MM.1S (cell line): ENCODE results near the gene FIBCD1.
A peak's percentile ranks its signal among the peaks of the same experiment; 100 is the strongest.

Experiments
- DNase-seq: peaks from one replicate; pipeline ENCODE4 v3.0.0-alpha.2; 2015
- H2AFZ ChIP-seq: fragments of 300-600 bp; sonication (generic); 2 replicates; pipeline ENCODE4 v1.6.0; 2016; ENCODE audit warnings: antibody characterized with exemption, low read length
- H3F3A ChIP-seq: fragments of 300-600 bp; sonication (generic); 2 replicates; pipeline ENCODE4 v1.6.1; 2016; ENCODE audit warnings: mild to moderate bottlenecking, antibody characterized with exemption, low read length, moderate library complexity, mixed read lengths; ENCODE audit not compliant: insufficient read depth
- H3K27ac ChIP-seq: fragments of 300-600 bp; sonication (generic); 2 replicates; pipeline ENCODE4 v1.5.1; 2016; ENCODE audit warnings: mild to moderate bottlenecking, low read length
- H3K27me3 ChIP-seq: fragments of 300-600 bp; sonication (generic); replicated peaks from 2 replicates; pipeline ENCODE4 v1.6.0; 2016; ENCODE audit warnings: low read length; ENCODE audit not compliant: insufficient read depth
- H3K36me3 ChIP-seq: fragments of 300-600 bp; sonication (generic); replicated peaks from 2 replicates; pipeline ENCODE4 v1.6.1; 2016; ENCODE audit warnings: mild to moderate bottlenecking, low read length, mixed read lengths; ENCODE audit not compliant: insufficient read depth
- H3K4me1 ChIP-seq: fragments of 300-600 bp; sonication (generic); 2 replicates; pipeline ENCODE4 v1.6.1; 2016; ENCODE audit warnings: low read length, mixed read lengths
- H3K4me2 ChIP-seq: fragments of 300-600 bp; sonication (generic); 2 replicates; pipeline ENCODE4 v1.6.0; 2016; ENCODE audit warnings: low read depth, low read length
- H3K4me3 ChIP-seq: fragments of 300-600 bp; sonication (generic); 2 replicates; pipeline ENCODE4 v1.5.1; 2016; ENCODE audit warnings: low read length, mixed read lengths
- H3K79me2 ChIP-seq: fragments of 300-600 bp; sonication (generic); 2 replicates; pipeline ENCODE4 v1.6.1; 2016; ENCODE audit warnings: mixed run types, low read length, mixed read lengths
- H3K9ac ChIP-seq: fragments of 300-600 bp; sonication (generic); 2 replicates; pipeline ENCODE4 v1.6.1; 2016; ENCODE audit warnings: low read length, mixed read lengths
- H3K9me2 ChIP-seq: fragments of 300-600 bp; sonication (generic); replicated peaks from 2 replicates; pipeline ENCODE4 v1.6.1; 2016; ENCODE audit warnings: mild to moderate bottlenecking, low read length, mixed read lengths; ENCODE audit not compliant: insufficient read depth
- H3K9me3 ChIP-seq: fragments of 300-600 bp; sonication (generic); replicated peaks from 2 replicates; pipeline ENCODE4 v1.6.1; 2016; ENCODE audit warnings: mild to moderate bottlenecking, low read length, mixed read lengths; ENCODE audit not compliant: insufficient read depth
- H4K20me1 ChIP-seq: fragments of 300-600 bp; sonication (generic); 2 replicates; pipeline ENCODE4 v1.6.1; 2016; ENCODE audit warnings: mild to moderate bottlenecking, low read length, moderate library complexity, mixed read lengths; ENCODE audit not compliant: insufficient read depth
- EZH2 ChIP-seq: fragments of 300-600 bp; sonication (generic); optimal IDR thresholded peaks from 2 replicates; pipeline ENCODE3; 2017; ENCODE audit warnings: low read depth, mild to moderate bottlenecking, antibody characterized with exemption, low read length, mixed read lengths
- EZH2phosphoT487 ChIP-seq: fragments of 300-600 bp; sonication (generic); IDR thresholded peaks from 2 replicates; pipeline ENCODE4 v1.6.1; 2018; ENCODE audit warnings: antibody characterized with exemption, low read length
- TF ChIP-seq, protein P1 (sequence below): fragments of 300-600 bp; sonication (generic); IDR thresholded peaks from 2 replicates; pipeline ENCODE4 v1.5.1; 2016; ENCODE audit warnings: antibody characterized with exemption, low read length, mixed read lengths

FIBCD1 gene

DNA sequence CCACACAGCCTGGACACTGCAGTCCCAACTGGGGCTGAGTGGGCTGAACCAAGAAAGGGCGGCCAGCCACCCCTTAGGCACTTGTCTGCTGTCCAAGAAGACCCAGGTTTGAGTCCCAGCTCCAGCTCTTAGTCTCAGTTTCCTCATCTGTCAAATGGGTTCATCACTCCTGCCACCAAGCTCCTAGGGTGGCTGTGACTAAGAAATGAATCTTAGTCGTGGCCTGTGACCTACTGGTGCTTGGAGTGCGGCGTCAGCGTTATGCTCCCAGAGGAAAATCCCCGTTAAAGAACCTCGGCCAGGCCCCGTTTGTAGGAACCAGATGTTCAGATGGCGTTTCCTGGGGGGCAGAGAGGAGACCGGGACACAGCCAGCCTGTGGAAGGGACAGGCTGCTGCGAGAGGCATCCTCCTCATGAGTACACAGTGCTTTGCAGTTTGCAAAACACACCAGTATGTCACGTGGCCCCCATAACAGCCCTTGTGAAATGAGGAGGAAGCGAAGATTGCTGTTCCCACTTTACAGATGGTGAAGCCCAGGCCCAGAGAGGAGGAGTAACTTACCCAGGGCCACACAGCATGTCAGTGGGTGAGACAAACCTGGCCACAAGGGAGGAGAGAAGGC, 3.3 kb downstream of the FIBCD1 start:
- Histone ChIP-seq H2AFZ (no peak overlapping the region), H3K4me2 (no peak overlapping the region), H4K20me1 (no peaks in the 10 kb centered on the region), H3K27ac (no peak overlapping the region), H3K4me3 (no peak overlapping the region), H3F3A (no peaks in the 10 kb centered on the region), H3K4me1 (no peaks in the 10 kb centered on the region), H3K27me3 (peaks cover 94% of the 10 kb centered on the region), H3K36me3 (no peaks in the 10 kb centered on the region), H3K9ac (no peak overlapping the region), H3K79me2 (no peaks in the 10 kb centered on the region), H3K9me3 (no peaks in the 10 kb centered on the region), H3K9me2 (no peaks in the 10 kb centered on the region)
- no peak for DNase-seq
- TF ChIP-seq, protein P1, sequence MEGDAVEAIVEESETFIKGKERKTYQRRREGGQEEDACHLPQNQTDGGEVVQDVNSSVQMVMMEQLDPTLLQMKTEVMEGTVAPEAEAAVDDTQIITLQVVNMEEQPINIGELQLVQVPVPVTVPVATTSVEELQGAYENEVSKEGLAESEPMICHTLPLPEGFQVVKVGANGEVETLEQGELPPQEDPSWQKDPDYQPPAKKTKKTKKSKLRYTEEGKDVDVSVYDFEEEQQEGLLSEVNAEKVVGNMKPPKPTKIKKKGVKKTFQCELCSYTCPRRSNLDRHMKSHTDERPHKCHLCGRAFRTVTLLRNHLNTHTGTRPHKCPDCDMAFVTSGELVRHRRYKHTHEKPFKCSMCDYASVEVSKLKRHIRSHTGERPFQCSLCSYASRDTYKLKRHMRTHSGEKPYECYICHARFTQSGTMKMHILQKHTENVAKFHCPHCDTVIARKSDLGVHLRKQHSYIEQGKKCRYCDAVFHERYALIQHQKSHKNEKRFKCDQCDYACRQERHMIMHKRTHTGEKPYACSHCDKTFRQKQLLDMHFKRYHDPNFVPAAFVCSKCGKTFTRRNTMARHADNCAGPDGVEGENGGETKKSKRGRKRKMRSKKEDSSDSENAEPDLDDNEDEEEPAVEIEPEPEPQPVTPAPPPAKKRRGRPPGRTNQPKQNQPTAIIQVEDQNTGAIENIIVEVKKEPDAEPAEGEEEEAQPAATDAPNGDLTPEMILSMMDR, result no peak
- no peak for TF ChIP-seq EZH2
- TF ChIP-seq EZH2phosphoT487, result no peak

- H3K4me3 ChIP-seq, result no peak overlapping the region
- no peak overlapping the region for H3K9ac ChIP-seq
- no peak overlapping the region for H2AFZ ChIP-seq
- no peaks in the 10 kb centered on the region for H3K9me3 ChIP-seq
- H3K9me2 ChIP-seq, result no peaks in the 10 kb centered on the region
- TF ChIP-seq EZH2phosphoT487 (0 out of 2 replicates have a peak, but pooled peaks have one; percentile 44), EZH2 (no peak)
- TF ChIP-seq, protein P1, result no peak
- H3K79me2 ChIP-seq, result no peaks in the 10 kb centered on the region
- peaks cover 94% of the 10 kb centered on the region for H3K27me3 ChIP-seq
- H3K4me1 ChIP-seq, result no peaks in the 10 kb centered on the region
- H3K27ac ChIP-seq, result no peak overlapping the region
- H3K36me3 ChIP-seq, result no peaks in the 10 kb centered on the region
- H3K4me2 ChIP-seq, result no peak overlapping the region
- DNase-seq, result no peak
- H3F3A ChIP-seq, result no peaks in the 10 kb centered on the region
- H4K20me1 ChIP-seq, result no peaks in the 10 kb centered on the region
Measured at GRCh38 chr9:130934702-130935647, 4.1 kb downstream of the FIBCD1 start.

DNA sequence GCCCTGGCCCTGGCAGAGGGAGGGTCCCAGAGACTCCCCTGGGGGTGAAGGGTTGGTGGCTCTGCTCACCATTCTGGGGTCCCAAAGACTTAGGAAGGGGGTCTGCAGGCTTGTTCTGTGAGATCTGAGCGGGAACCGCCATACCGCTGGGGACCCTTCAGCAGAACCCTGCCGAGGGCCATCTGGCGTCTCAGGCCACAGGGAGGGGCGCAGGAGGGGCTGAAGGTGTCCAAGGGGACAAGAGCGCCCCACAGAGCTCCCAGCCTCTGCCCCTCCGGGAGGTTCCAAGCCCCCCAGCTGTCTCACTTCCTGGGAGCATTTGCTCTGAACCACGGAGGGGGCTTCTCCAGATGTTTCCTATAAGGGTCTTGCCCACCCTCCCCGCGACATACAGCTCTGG, 4.8 kb downstream of the FIBCD1 start:
- H3K9me2 ChIP-seq, result no peaks in the 10 kb centered on the region
- H3K4me2 ChIP-seq, result no peak overlapping the region
- H3K9ac ChIP-seq, result no peak overlapping the region
- no peak overlapping the region for H3K4me3 ChIP-seq
- no peak for TF ChIP-seq EZH2phosphoT487
- no peak for TF ChIP-seq EZH2
- TF ChIP-seq, protein P1, result no peak
- no peaks in the 10 kb centered on the region for H4K20me1 ChIP-seq
- H3K79me2 ChIP-seq, result no peaks in the 10 kb centered on the region
- H3K9me3 ChIP-seq, result no peaks in the 10 kb centered on the region
- H3K27ac ChIP-seq, result no peak overlapping the region
- no peaks in the 10 kb centered on the region for H3F3A ChIP-seq
- no peaks in the 10 kb centered on the region for H3K36me3 ChIP-seq
- no peaks in the 10 kb centered on the region for H3K4me1 ChIP-seq
- H3K27me3 ChIP-seq, result peaks cover 95% of the 10 kb centered on the region
- no peak for DNase-seq
- no peak overlapping the region for H2AFZ ChIP-seq
